K562 (cell line): ENCODE data around the gene PTPRG. TPM values are rescaled to one million over a fixed set of nuclear protein-coding genes. Genes with fewer than 3 reads are reported as not detected.

ENCODE experiments used
- ATAC-seq: fragments of 200-7000 bp; cut with Tn5 transposase; 3 replicates; pipeline ENCODE4 v1.9.1; 2020; ENCODE audit warnings: moderate library complexity
- BruUV-seq: library from RNA; stranded (reverse); fragments of 400-500 nt; replicated peaks from 2 replicates; lab custom pipeline; 2021; lab: Mats Ljungman, UMichigan
- CTCF ChIA-PET: fragments of 300-600 bp; formaldehyde crosslinking; extraction: SDS; loops from one replicate; lab custom pipeline; 2021; ENCODE audit warnings: low intra/inter-chr PET ratio; lab: Yijun Ruan, JAX
- POLR2A ChIA-PET: fragments of 300-600, 350-650 bp; sonication (Branson Sonifier 250); formaldehyde crosslinking; extraction: SDS; loops from one replicate; lab custom pipeline; 2021; ENCODE audit warnings: antibody characterized with exemption, inconsistent platforms; lab: Yijun Ruan, JAX
- DNase-seq, 4 experiments: peaks; one replicate each; pipeline versions ENCODE4 v3.0.0 to v3.0.0-alpha.2; 2011 to 2018; ENCODE audit warnings: low spot score in 3 of 4, mixed read lengths in 3 of 4; ENCODE audit errors: extremely low read depth in 1 of 4
- FAIRE-seq: peaks from 2 replicates; lab custom pipeline; 2011; peaks lifted over from hg19 to GRCh38; lab: Jason Lieb, UNC
- H2AFZ ChIP-seq: 2 replicates; pipeline ENCODE4 v1.6.0; 2011; ENCODE audit warnings: low read depth, low read length, control low read depth, inconsistent platforms
- H3K27ac ChIP-seq: fragments of 200-600 bp; 3 replicates; pipeline ENCODE4 v1.8.0; 2011; ENCODE audit warnings: low read depth, mild to moderate bottlenecking, control low read depth, inconsistent platforms, low read length, moderate library complexity, mixed read lengths; ENCODE audit errors: extremely low read depth
- H3K27me3 ChIP-seq, 2 experiments: fragments of 300-600 bp in 1 of 2; 2 replicates in 1 of 2; 3 replicates in 1 of 2; pipeline versions ENCODE4 v1.6.0 to v1.8.0; 2011; ENCODE audit warnings: inconsistent platforms in 2 of 2, low read length in 2 of 2, mild to moderate bottlenecking in 1 of 2, mixed read lengths in 1 of 2, moderate library complexity in 1 of 2; ENCODE audit not compliant: control insufficient read depth in 2 of 2, insufficient read depth in 2 of 2
- H3K36me3 ChIP-seq: fragments of 300-600 bp; 3 replicates; pipeline ENCODE4 v1.8.0; 2011; ENCODE audit warnings: mild to moderate bottlenecking, low read length, inconsistent platforms; ENCODE audit not compliant: control insufficient read depth, insufficient read depth
- H3K4me1 ChIP-seq, 2 experiments: fragments of 200-600 bp in 1 of 2; replicated peaks in 1 of 2; 2 replicates in 1 of 2; 3 replicates in 1 of 2; pipeline versions ENCODE4 v1.5.1 to v1.8.0; 2011; ENCODE audit warnings: inconsistent platforms in 2 of 2, low read length in 2 of 2, mild to moderate bottlenecking in 1 of 2, mixed read lengths in 1 of 2, moderate library complexity in 1 of 2; ENCODE audit not compliant: control insufficient read depth in 2 of 2, insufficient read depth in 2 of 2
- H3K4me2 ChIP-seq: 2 replicates; pipeline ENCODE4 v1.6.1; 2011; ENCODE audit warnings: low read length, control low read depth, inconsistent platforms, mixed read lengths; ENCODE audit not compliant: insufficient read depth
- H3K4me3 ChIP-seq: fragments of 200-600 bp; sonication (generic), shearing (Covaris generic); 2 replicates; pipeline ENCODE4 v1.5.1; 2016; ENCODE audit warnings: control low read depth, inconsistent platforms
- H3K79me2 ChIP-seq: fragments of 200-600 bp; 3 replicates; pipeline ENCODE4 v1.8.0; 2011; ENCODE audit warnings: low read length, inconsistent platforms; ENCODE audit not compliant: control insufficient read depth, insufficient read depth
- H3K9ac ChIP-seq, 2 experiments: 2 replicates each; pipeline versions ENCODE4 v1.6.0 to v1.6.1; 2011; ENCODE audit warnings: low read depth in 2 of 2, low read length in 2 of 2, control low read depth in 1 of 2, inconsistent platforms in 1 of 2, mild to moderate bottlenecking in 1 of 2, mixed read lengths in 1 of 2; ENCODE audit not compliant: insufficient read depth in 1 of 2
- H3K9me1 ChIP-seq: one replicate; pipeline ENCODE4 v1.6.0; 2011; ENCODE audit warnings: inconsistent platforms, mild to moderate bottlenecking, low read length, moderate library complexity; ENCODE audit not compliant: control insufficient read depth, insufficient read depth
- H3K9me3 ChIP-seq: replicated peaks from 2 replicates; pipeline ENCODE4 v1.5.1; 2011; ENCODE audit warnings: low read depth, low read length, inconsistent platforms; ENCODE audit not compliant: control insufficient read depth, insufficient read depth
- H4K20me1 ChIP-seq: replicated peaks from 2 replicates; pipeline ENCODE4 v1.6.1; 2011; ENCODE audit warnings: low read length, inconsistent platforms, mixed read lengths; ENCODE audit not compliant: control insufficient read depth, insufficient read depth
- GTF2A2 ChIP-seq: IDR thresholded peaks from 2 replicates; pipeline ENCODE4 v1.6.1; 2016; ENCODE audit warnings: mild to moderate bottlenecking, missing genetic modification characterization, missing compliant biosample characterization
- ILK ChIP-seq: fragments of 450-650 bp; IDR thresholded peaks from 2 replicates; pipeline ENCODE4 v1.6.1; 2016; ENCODE audit warnings: missing genetic modification characterization, low read depth, mild to moderate bottlenecking, missing compliant biosample characterization, moderate library complexity, borderline replicate concordance
- LEF1 ChIP-seq: fragments of 450-650 bp; IDR thresholded peaks from 2 replicates; pipeline ENCODE4 v1.6.1; 2016; ENCODE audit warnings: mild to moderate bottlenecking
- NCOA2 ChIP-seq, 2 experiments: fragments of 450-650 bp; IDR thresholded peaks; 2 replicates each; pipeline ENCODE4 v1.6.1; 2018; ENCODE audit warnings: mild to moderate bottlenecking in 2 of 2, moderate library complexity in 1 of 2; ENCODE audit not compliant: partially characterized antibody in 2 of 2
- RBBP5 ChIP-seq: fragments of 200-600 bp; sonication (generic); IDR thresholded peaks from 2 replicates; pipeline ENCODE4 v1.6.1; 2012; ENCODE audit warnings: borderline replicate concordance, mild to moderate bottlenecking, low read length, control low read depth, inconsistent platforms; ENCODE audit not compliant: insufficient read depth, poor library complexity, severe bottlenecking
- RHOXF2B ChIP-seq: fragments of 250-450 bp; sonication (Bioruptor Pico); conservative IDR thresholded peaks from 2 replicates; pipeline ENCODE4 v1.5.1; 2021
- TCFL5 ChIP-seq: fragments of 250-450 bp; sonication (Bioruptor Pico); conservative IDR thresholded peaks from 2 replicates; pipeline ENCODE4 v1.6.1; 2021; ENCODE audit warnings: mild to moderate bottlenecking, moderate library complexity, matching md5 sums
- ZBTB8A ChIP-seq: fragments of 450-650 bp; IDR thresholded peaks from 2 replicates; pipeline ENCODE4 v1.6.1; 2018; ENCODE audit warnings: mild to moderate bottlenecking, moderate library complexity; ENCODE audit not compliant: partially characterized antibody
- ZFX ChIP-seq: sonication (generic); formaldehyde crosslinking; IDR thresholded peaks from 2 replicates; pipeline ENCODE4 v1.8.0; 2022; ENCODE audit warnings: mild to moderate bottlenecking, missing genetic modification reagents, moderate library complexity
- ZNF165 ChIP-seq: fragments of 250-450 bp; sonication (Bioruptor Pico); IDR thresholded peaks from 2 replicates; pipeline ENCODE4 v1.4.0; 2020; ENCODE audit warnings: borderline replicate concordance
- ZNF175 ChIP-seq: fragments of 200-800 bp; sonication (Bioruptor generic); IDR thresholded peaks from 2 replicates; pipeline ENCODE4 v1.6.1; 2016; ENCODE audit warnings: low read depth, mild to moderate bottlenecking, missing genetic modification characterization, missing compliant biosample characterization
- WGBS: fragments of 100-300 bp; shearing (Covaris generic); methylation state at CpG from one replicate; pipeline ENCODE4 v1.1.6; 2016; ENCODE audit warnings: low coverage, mixed read lengths; ENCODE audit not compliant: insufficient coverage; ENCODE audit errors: missing lambda C conversion rate; 5-methylcytosine and 5-hydroxymethylcytosine counted together
- in situ Hi-C: fragments of 300-500 bp; cut with MboI; formaldehyde crosslinking; loops from 4 replicates; pipeline ENCODE4 v1.15.0; 2018; ENCODE audit warnings: inconsistent platforms, mixed read lengths
- intact Hi-C: fragments of 100-400 bp; cut with micrococcal nuclease; formaldehyde crosslinking; loops from 2 replicates; pipeline ENCODE4 v1.14.2; 2022
- polyA plus RNA-seq, 8 experiments: library from polyadenylated mRNA; depleted of rRNA in 4 of 8; stranded (reverse) in 5 of 8; unstranded in 3 of 8; fragments of >200 nt; fragmentation: Nextera tagmentation in 2 of 8; fragmentation: Illumina TruSeq in 1 of 8; extraction: Ambion mirVana in 2 of 8; extraction: Trizol in 1 of 8; gene quantifications; 2 replicates each; pipeline versions ENCODE4 v1.2.1 to v1.2.3, GENCODE V29; 2011 to 2014; ENCODE audit warnings: inconsistent platforms in 1 of 8, missing spikeins in 1 of 8
- total RNA-seq, 7 experiments: library from RNA; depleted of rRNA in 6 of 7; stranded (reverse); fragments of >200 nt in 6 of 7; fragmentation: Illumina TruSeq in 2 of 7; extraction: Trizol in 2 of 7; gene quantifications; 2 replicates each; pipeline versions ENCODE4 v1.2.1 to v1.2.3, GENCODE V29; 2011 to 2021; ENCODE audit warnings: low replicate concordance in 1 of 7
- TF ChIP-seq, protein P1 (sequence below): IDR thresholded peaks from 2 replicates; pipeline ENCODE4 v1.6.1; 2016; ENCODE audit warnings: missing genetic modification characterization, missing compliant biosample characterization
- TF ChIP-seq, protein P2 (sequence below), 2 experiments: fragments of 450-650 bp in 1 of 2; sonication (generic) in 1 of 2; formaldehyde crosslinking in 1 of 2; IDR thresholded peaks in 1 of 2; conservative IDR thresholded peaks in 1 of 2; 2 replicates each; pipeline versions ENCODE4 v1.6.1 to v1.8.1; 2016 to 2023; ENCODE audit warnings: mild to moderate bottlenecking in 2 of 2, moderate library complexity in 2 of 2, inconsistent platforms in 1 of 2, missing genetic modification reagents in 1 of 2
- TF ChIP-seq, protein P3 (sequence below): fragments of 450-650 bp; IDR thresholded peaks from 2 replicates; pipeline ENCODE4 v1.6.1; 2017; ENCODE audit warnings: antibody characterized with exemption
- TF ChIP-seq, protein P4 (sequence below): fragments of 200-800 bp; sonication (Bioruptor generic); IDR thresholded peaks from 2 replicates; pipeline ENCODE4 v1.6.1; 2017; ENCODE audit warnings: missing genetic modification characterization, missing compliant biosample characterization

PTPRG gene
- total and polyA plus RNA-seq, 9 of the 15 experiments (the other 6 are each of a cell fraction or from before 2014, with no cell fraction given) = 0.16 TPM; not detected in 8

DNA sequence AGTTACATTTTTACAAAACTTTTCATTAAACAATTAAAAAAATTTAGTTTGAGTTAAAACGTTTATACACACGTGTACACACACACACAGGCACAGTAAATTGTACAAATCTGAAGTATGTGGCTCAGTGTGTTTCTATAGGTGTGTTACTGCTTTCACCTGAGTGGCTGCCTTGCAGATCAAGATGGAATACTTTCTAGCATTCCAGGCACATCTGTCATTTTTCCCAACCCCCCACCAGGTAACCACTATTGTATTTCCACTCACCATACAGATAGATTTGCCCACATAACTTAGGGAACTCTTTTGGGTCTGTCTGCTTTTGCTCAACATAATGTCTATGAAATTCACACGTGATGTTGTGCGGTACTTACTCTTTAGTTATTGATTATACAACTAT, 141.1 kb downstream of the PTPRG start (continued):
- TF ChIP-seq ILK (tag) (no peak), TCFL5 (CRISPR knock-in tag) (no peak)
- TF ChIP-seq, protein P1, sequence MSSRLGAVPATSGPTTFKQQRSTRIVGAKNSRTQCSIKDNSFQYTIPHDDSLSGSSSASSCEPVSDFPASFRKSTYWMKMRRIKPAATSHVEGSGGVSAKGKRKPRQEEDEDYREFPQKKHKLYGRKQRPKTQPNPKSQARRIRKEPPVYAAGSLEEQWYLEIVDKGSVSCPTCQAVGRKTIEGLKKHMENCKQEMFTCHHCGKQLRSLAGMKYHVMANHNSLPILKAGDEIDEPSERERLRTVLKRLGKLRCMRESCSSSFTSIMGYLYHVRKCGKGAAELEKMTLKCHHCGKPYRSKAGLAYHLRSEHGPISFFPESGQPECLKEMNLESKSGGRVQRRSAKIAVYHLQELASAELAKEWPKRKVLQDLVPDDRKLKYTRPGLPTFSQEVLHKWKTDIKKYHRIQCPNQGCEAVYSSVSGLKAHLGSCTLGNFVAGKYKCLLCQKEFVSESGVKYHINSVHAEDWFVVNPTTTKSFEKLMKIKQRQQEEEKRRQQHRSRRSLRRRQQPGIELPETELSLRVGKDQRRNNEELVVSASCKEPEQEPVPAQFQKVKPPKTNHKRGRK = no peak

DNA sequence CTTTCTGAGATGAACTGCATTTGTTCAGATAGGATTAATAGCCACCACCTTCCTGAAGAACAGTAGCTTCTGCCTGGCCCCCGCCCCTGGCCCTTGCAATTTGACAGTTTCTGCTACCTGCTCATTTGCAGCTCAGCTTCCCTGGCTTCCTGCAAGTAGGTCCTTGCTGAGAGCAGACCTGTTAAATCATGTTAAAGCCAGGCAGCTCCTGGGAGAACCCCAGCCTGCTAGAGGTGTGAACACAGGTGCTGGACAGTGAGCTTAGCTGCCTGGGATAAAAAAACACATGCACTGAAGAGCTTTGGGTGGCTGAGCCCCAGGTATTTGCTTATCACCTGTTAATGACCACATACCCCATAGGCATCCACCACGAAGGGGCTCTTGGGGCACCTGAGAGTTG, 143.4 kb downstream of the PTPRG start:
- no peaks in the 10 kb centered on the region for H3K9me1 ChIP-seq
- intact Hi-C loops (no loop called here), in situ Hi-C loops (no loop called here)
- no peak overlapping the region for H3K27ac ChIP-seq
- no peak overlapping the region for H2AFZ ChIP-seq
- H4K20me1 ChIP-seq = no peaks in the 10 kb centered on the region
- no peaks in the 10 kb centered on the region for H3K36me3 ChIP-seq
- H3K9me3 ChIP-seq = no peaks in the 10 kb centered on the region
- no peak overlapping the region for H3K4me2 ChIP-seq
- no peak for ATAC-seq
- no peak overlapping the region for H3K4me3 ChIP-seq
- no peaks in the 10 kb centered on the region for H3K79me2 ChIP-seq
- no peak for DNase-seq
- H3K27me3 ChIP-seq = no peaks in the 10 kb centered on the region
- ChIA-PET POLR2A (interaction anchor here (0.7 kb wide), 1 partner anchor 561 kb away, joined by 4 read pairs; no protein-coding TSS in a partner anchor), CTCF (no interaction called here)
- no TSS peak for BruUV-seq
- WGBS = 0% methylated on average over 2 of the region's 2 CpGs
- FAIRE-seq = no peak
- no peaks in the 10 kb centered on the region for H3K4me1 ChIP-seq
- no peak overlapping the region for H3K9ac ChIP-seq
- TF ChIP-seq, protein P2, sequence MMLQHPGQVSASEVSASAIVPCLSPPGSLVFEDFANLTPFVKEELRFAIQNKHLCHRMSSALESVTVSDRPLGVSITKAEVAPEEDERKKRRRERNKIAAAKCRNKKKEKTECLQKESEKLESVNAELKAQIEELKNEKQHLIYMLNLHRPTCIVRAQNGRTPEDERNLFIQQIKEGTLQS (IDR thresholded peaks at IDR 0.05) = no peak
- TF ChIP-seq, protein P2 (CRISPR knock-in tag; conservative IDR thresholded peaks at IDR 0.05) = no peak
- TF ChIP-seq RHOXF2B = no peak
- TF ChIP-seq RBBP5 = no peak
- TF ChIP-seq, protein P3, sequence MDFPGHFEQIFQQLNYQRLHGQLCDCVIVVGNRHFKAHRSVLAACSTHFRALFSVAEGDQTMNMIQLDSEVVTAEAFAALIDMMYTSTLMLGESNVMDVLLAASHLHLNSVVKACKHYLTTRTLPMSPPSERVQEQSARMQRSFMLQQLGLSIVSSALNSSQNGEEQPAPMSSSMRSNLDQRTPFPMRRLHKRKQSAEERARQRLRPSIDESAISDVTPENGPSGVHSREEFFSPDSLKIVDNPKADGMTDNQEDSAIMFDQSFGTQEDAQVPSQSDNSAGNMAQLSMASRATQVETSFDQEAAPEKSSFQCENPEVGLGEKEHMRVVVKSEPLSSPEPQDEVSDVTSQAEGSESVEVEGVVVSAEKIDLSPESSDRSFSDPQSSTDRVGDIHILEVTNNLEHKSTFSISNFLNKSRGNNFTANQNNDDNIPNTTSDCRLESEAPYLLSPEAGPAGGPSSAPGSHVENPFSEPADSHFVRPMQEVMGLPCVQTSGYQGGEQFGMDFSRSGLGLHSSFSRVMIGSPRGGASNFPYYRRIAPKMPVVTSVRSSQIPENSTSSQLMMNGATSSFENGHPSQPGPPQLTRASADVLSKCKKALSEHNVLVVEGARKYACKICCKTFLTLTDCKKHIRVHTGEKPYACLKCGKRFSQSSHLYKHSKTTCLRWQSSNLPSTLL = no peak
- TF ChIP-seq ZNF175 (CRISPR knock-in tag) = no peak
- TF ChIP-seq, protein P4, sequence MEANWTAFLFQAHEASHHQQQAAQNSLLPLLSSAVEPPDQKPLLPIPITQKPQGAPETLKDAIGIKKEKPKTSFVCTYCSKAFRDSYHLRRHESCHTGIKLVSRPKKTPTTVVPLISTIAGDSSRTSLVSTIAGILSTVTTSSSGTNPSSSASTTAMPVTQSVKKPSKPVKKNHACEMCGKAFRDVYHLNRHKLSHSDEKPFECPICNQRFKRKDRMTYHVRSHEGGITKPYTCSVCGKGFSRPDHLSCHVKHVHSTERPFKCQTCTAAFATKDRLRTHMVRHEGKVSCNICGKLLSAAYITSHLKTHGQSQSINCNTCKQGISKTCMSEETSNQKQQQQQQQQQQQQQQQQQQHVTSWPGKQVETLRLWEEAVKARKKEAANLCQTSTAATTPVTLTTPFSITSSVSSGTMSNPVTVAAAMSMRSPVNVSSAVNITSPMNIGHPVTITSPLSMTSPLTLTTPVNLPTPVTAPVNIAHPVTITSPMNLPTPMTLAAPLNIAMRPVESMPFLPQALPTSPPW (CRISPR knock-in tag) = no peak
- no peak for TF ChIP-seq ZFX (CRISPR knock-in tag)
- no peak for TF ChIP-seq ZNF165 (CRISPR knock-in tag)
- no peak for TF ChIP-seq NCOA2 (IDR thresholded peaks at IDR 0.05; ENCODE audit: partially characterized antibody in 2 of 2)
- no peak for TF ChIP-seq LEF1
- no peak for TF ChIP-seq ZBTB8A
- TF ChIP-seq GTF2A2 (tag) = no peak
